Right lobe of liver (tissue), 6 donors: ENCODE data around the gene TEX47. TPM values are rescaled to one million over a fixed set of nuclear protein-coding genes. Genes with fewer than 3 reads are reported as not detected.

Source experiments
- ATAC-seq, 4 donors: fragments of 200-7000 bp; cut with Tn5 transposase; one replicate each; pipeline ENCODE4 v1.9.1; 2020; ENCODE audit warnings: mild to moderate bottlenecking in 4 of 4, moderate library complexity in 4 of 4
- DNase-seq, 3 donors: peaks; one replicate each; pipeline ENCODE4 v3.0.0-alpha.2; 2020
- H3K27ac ChIP-seq, 3 donors: fragments of 200-600 bp; one replicate each; pipeline ENCODE4 v1.8.0; 2022
- H3K27me3 ChIP-seq, 2 donors: fragments of 200-600 bp; one replicate each; pipeline ENCODE4 v1.8.0; 2022
- H3K36me3 ChIP-seq, 4 donors: fragments of 200-600 bp; sonication (generic) in 1 of 4; one replicate each; pipeline versions ENCODE4 v1.5.1 to v1.8.0; 2017 to 2022; ENCODE audit warnings: control low read depth in 1 of 4
- H3K4me1 ChIP-seq, 4 donors: fragments of 200-600 bp; sonication (generic) in 1 of 4; one replicate each; pipeline versions ENCODE4 v1.5.1 to v1.8.0; 2017 to 2022; ENCODE audit warnings: control low read depth in 1 of 4
- H3K4me3 ChIP-seq, 3 donors: fragments of 200-600 bp; one replicate each; pipeline ENCODE4 v1.8.0; 2022
- H3K9me3 ChIP-seq, 4 donors: fragments of 200-600 bp; sonication (generic) in 1 of 4; one replicate each; pipeline versions ENCODE4 v1.5.1 to v1.8.0; 2017 to 2022; ENCODE audit warnings: control low read depth in 1 of 4
- POLR2A ChIP-seq: fragments of 450-650 bp; IDR thresholded peaks from one replicate; pipeline ENCODE4 v1.6.1; 2017; ENCODE audit warnings: antibody characterized with exemption, mild to moderate bottlenecking
- WGBS: methylation state at CpG from one replicate; pipeline ENCODE4 v1.1.6; 2018; ENCODE audit warnings: low coverage, low lambda C conversion rate; ENCODE audit not compliant: insufficient coverage; ENCODE audit errors: missing lambda C conversion rate; 5-methylcytosine and 5-hydroxymethylcytosine counted together
- intact Hi-C, 2 donors: fragments of 100-400 bp; cut with DNase I; formaldehyde crosslinking; loops; one replicate each; pipeline versions ENCODE4 v1.11.2 to v1.14.1; 2022
- total RNA-seq, 6 experiments: library from RNA; depleted of rRNA in 2 of 6; stranded (reverse); fragments of >200 nt in 2 of 6; fragmentation: NEBNext Ultra II Directional in 3 of 6; extraction: Animal tissue kit (Norgen Biotek cat#: 25700) in 3 of 6; gene quantifications; one replicate each; pipeline versions ENCODE4 v1.1.0 to v1.2.4, GENCODE V29; 2016 to 2023
- TF ChIP-seq, protein P1 (sequence below), 4 donors: fragments of 200-600 bp in 3 of 4; fragments of 450-650 bp in 1 of 4; IDR thresholded peaks; one replicate each; pipeline versions ENCODE4 v1.5.1 to v1.8.0; 2016 to 2022; ENCODE audit warnings: antibody characterized with exemption in 4 of 4, mild to moderate bottlenecking in 2 of 4
- donor health status: DM: no; HTN: yes; CAD: no.
- donor health status: DM: no; HTN: no; CAD: no.
- donor health status: DM: no; HTN: no; CAD: no.
- donor health status: DM: no; HTN: yes; CAD: no.
- donor health status: DM: no; HTN: yes; CAD: no.

The TEX47 gene
- total RNA-seq, 6 experiments from 2014 or later = not detected

DNA sequence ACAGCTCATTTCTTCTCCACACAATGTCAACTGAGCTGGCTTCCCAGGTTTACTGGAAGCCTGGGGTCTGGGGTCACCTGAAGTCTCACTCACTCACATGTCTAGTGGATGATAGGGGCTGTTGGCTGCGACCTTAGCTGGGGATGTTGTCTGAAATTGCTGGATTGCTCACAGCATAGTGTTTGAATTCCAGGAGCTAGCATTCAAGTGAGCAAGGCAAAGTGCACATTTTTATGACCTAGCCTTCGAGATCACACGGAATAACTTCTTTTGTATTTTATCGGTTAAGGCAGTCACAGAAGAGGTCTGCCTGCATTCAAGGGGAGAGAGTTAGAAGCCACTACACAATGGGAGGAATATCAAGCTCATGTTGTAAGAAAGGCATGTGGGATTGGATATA, 3.6 kb downstream of the TEX47 start:
- DNase-seq = no peak
- Histone ChIP-seq H3K4me1 (no peaks in the 10 kb centered on the region), H3K27ac (peak overlapping the region; percentile 18 to 61 (median 56)), H3K9me3 (no peaks in the 10 kb centered on the region), H3K27me3 (no peaks in the 10 kb centered on the region), H3K36me3 (no peaks in the 10 kb centered on the region), H3K4me3 (peak overlapping the region in 2 of 3 donors; percentile 27 to 31)
- peak; percentile 83 to 87 (median 84) for ATAC-seq
- no peak for TF ChIP-seq POLR2A
- TF ChIP-seq, protein P1, sequence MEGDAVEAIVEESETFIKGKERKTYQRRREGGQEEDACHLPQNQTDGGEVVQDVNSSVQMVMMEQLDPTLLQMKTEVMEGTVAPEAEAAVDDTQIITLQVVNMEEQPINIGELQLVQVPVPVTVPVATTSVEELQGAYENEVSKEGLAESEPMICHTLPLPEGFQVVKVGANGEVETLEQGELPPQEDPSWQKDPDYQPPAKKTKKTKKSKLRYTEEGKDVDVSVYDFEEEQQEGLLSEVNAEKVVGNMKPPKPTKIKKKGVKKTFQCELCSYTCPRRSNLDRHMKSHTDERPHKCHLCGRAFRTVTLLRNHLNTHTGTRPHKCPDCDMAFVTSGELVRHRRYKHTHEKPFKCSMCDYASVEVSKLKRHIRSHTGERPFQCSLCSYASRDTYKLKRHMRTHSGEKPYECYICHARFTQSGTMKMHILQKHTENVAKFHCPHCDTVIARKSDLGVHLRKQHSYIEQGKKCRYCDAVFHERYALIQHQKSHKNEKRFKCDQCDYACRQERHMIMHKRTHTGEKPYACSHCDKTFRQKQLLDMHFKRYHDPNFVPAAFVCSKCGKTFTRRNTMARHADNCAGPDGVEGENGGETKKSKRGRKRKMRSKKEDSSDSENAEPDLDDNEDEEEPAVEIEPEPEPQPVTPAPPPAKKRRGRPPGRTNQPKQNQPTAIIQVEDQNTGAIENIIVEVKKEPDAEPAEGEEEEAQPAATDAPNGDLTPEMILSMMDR (IDR thresholded peaks at IDR 0.05) = no peak
- 22% methylated on average over 4 of the region's 4 CpGs for WGBS
- intact Hi-C loops = no loop called here

DNA sequence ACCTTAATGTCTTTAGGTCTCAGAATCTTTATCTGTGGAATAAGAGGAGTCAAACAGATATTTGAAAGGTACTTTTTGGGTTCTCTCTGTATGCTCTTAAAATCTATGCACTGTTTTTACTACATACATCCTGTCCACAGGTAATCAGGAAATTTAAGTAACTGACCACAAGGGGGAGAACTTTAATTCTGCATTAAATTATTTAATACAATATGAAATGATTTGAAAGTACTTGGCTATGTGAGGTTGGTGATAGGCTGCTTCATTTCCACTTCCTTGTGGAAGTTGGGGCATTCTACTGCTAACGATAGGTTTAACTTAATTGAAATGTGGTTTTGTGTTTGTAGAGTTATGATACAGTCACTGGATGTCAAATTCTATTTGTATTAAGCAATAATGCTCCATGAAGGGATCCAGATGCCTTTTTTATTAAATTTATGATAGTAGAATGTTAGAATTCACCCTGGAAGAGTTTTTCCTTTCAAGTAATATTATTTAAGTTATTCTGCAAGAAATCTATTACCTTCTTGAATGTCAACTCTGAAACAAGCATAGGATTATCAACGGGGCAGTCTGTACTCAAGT, 6.0 kb downstream of the TEX47 start:
- Histone ChIP-seq H3K9me3 (no peaks in the 10 kb centered on the region), H3K27me3 (no peaks in the 10 kb centered on the region), H3K36me3 (no peaks in the 10 kb centered on the region), H3K4me3 (no peak overlapping the region), H3K27ac (no peak overlapping the region), H3K4me1 (no peaks in the 10 kb centered on the region)
- intact Hi-C loops = no loop called here
- 56% methylated on average over 2 of the region's 2 CpGs for WGBS
- DNase-seq (no peak), ATAC-seq (peak; percentile 50 to 69 (median 59))
- no peak for TF ChIP-seq POLR2A
- TF ChIP-seq, protein P1 (IDR thresholded peaks at IDR 0.05) = peak; percentile 55 to 70 (median 62)

DNA sequence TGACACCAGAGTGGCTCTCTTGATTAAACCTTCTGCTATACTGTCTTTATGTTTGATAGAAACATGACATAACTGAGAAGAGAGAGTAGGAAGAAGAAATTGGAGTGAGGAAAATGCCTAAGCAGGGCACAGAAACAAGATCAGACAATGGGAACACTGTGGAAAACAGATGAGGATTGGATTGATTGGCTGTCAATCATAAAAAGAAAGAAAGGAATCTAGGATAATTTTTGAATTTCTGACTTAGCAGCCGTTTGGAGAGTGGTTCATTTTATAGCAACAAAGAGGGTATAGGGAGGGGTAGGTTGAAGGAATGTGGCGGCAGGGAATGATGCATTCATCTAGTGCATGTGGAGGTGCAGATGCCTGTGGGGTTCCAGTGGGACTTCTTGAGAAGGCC, 7.8 kb downstream of the TEX47 start:
- intact Hi-C loops = no loop called here
- 50% methylated on average over 2 of the region's 2 CpGs for WGBS
- no peak for TF ChIP-seq POLR2A
- TF ChIP-seq, protein P1 (IDR thresholded peaks at IDR 0.05) = no peak
- H3K27me3 ChIP-seq = no peaks in the 10 kb centered on the region
- ATAC-seq (no peak), DNase-seq (no peak)
- no peaks in the 10 kb centered on the region for H3K9me3 ChIP-seq
- H3K4me3 ChIP-seq = no peak overlapping the region
- no peaks in the 10 kb centered on the region for H3K36me3 ChIP-seq
- no peaks in the 10 kb centered on the region for H3K4me1 ChIP-seq
- no peak overlapping the region for H3K27ac ChIP-seq

DNA sequence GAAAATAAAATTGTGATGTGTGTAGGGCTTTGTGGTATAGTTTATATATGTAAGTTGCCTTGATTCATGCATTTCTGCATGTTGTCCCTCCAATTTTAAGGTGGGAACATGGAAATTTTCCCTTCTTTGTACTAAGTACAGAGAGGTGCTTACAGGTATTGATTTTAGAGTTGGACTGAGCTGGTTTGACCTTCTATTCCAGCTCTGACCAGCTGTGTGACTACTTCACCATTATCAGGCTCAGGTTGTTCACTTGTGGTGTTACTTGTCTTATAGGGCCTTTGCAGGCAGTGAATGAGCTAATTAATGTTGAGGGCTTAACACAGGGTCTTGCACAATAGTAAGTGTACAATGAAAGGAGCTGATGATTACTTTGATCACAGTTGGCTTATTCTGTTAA, 19.7 kb downstream of the TEX47 start:
- intact Hi-C loops = no loop called here
- no peak overlapping the region for H3K27ac ChIP-seq
- TF ChIP-seq, protein P1 (IDR thresholded peaks at IDR 0.05) = no peak
- TF ChIP-seq POLR2A = no peak
- no peaks in the 10 kb centered on the region for H3K36me3 ChIP-seq
- H3K4me3 ChIP-seq = no peak overlapping the region
- no peaks in the 10 kb centered on the region for H3K27me3 ChIP-seq
- no peak for ATAC-seq
- H3K9me3 ChIP-seq = no peaks in the 10 kb centered on the region
- H3K4me1 ChIP-seq = no peaks in the 10 kb centered on the region
- DNase-seq = no peak

DNA sequence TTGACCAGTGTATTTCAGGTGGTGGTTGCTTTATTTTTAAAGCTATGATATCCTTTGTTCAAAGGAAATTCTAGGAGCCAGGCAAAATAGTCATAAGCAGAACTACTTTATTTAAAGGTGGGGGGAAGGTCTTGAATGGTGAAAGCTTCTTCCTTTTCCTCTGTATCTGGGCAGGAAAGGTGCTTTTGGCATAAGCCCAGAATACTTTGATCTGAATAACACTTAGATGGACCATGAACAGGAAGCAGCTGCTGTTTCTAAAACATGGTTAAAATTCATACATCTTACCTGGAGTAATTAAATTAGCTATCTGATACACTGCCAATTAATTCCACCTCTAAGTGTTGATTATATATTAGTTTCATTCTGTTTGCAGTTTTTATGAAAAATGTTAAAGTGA, 22.8 kb downstream of the TEX47 start:
- DNase-seq (no peak), ATAC-seq (no peak)
- TF ChIP-seq POLR2A = no peak
- TF ChIP-seq, protein P1 (IDR thresholded peaks at IDR 0.05) = no peak
- no peaks in the 10 kb centered on the region for H3K9me3 ChIP-seq
- no peak overlapping the region for H3K4me3 ChIP-seq
- H3K36me3 ChIP-seq = no peaks in the 10 kb centered on the region
- H3K4me1 ChIP-seq = no peaks in the 10 kb centered on the region
- intact Hi-C loops = no loop called here
- no peak overlapping the region for H3K27ac ChIP-seq
- H3K27me3 ChIP-seq = no peaks in the 10 kb centered on the region
